HG02588 (cell line): ENCODE measurements around the gene PADI2.

Experiments
- ATAC-seq: cut with Tn5 transposase; IDR thresholded peaks from one replicate; pipeline ENCODE4 v1.9.1; 2021; ENCODE audit warnings: mild to moderate bottlenecking, moderate library complexity; ENCODE audit not compliant: unreplicated experiment

Gene PADI2

DNA sequence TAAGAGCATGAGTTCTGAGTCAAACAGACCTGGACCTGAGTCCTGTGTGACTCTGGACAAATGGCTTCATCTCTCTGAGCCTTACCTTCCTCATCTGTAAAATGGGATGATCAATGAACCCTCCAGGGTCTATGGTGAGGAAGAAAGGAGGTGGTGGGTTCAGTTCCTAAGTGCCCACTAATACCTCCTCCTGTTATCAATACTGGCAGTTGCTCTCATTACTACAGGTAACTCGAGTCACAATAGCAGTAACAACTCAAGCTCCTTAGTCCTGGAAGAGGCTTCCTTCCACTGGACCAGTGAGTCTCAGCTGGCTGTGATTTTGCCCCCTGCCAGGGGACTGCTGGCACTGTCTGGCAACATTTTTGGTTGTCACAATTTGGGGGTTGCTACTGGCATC, 2.6 kb downstream of the PADI2 start:
- no peak for ATAC-seq

DNA sequence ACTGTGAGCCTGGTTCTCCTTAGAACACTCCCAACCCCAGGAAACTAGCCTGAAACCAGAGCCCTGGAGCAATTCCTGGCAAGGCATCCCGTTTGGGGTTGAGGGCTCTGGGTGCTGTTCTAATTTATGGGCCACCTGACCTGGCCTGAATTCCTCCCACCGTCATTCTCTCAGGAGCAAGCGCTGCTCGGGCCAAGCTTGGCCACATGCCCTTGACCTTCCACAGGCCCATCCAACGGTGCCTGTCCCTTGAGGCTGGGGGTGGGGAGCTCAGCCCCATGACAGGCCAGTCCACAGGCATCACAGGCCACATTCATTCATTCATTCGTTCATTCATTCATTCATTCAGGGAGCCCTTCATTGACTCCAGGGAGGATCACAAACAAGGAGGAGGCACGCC, 5.3 kb downstream of the PADI2 start:
- no peak for ATAC-seq

DNA sequence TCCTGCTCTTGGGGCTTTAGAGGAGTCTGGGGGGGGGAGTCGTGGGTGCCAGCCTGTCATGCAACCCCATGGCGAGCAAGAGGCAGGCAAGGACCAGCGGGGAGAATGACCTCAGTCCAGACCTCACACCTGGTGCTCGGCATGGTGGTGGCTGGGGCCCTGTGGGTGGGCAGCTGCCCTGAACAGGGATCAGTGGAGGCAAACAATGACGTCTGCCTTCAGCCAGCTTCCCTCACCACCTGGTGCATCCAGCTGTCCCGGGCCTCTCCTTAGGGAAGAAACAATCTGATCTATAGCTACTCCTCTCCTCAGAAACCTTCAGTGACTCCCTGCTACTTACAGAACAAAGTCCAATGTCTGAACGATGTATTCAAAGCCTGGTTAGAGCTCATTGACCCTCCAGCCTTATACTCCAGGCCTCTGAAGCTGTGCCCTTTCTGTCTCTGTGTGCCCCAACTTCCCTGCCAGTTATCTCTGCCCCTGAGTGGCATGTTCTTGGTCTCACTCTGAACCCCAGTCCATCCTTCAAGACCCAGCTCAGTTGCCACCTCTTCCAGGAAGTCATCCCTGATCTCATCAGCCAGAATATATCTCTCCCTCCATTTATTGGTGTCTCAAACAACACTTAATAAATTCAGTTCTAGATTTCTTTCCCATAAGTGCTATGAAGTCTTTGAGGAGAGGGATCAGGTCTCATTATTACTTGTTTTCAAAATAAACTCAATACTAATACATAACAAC, 6.6 kb downstream of the PADI2 start:
- no peak for ATAC-seq

DNA sequence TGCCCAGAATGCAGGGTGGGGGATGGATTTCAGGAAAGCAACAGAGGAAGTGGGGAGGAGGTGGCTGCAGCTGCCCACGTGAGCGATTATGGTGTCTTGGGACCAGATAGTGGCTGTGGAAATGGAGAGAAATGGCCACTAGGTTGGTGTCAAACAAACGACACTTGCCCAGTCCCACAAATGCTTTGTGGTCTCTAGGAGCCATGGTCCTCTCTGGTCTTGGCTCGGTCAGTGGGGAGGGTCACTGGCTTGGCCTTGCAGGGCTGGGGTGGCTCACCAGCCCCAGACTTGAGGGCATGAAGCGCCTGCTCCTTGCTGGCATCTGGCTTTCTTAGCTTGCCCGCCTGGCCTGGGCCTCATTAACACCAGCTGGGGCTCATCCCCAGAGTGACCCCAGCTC, 7.2 kb downstream of the PADI2 start:
- no peak for ATAC-seq

DNA sequence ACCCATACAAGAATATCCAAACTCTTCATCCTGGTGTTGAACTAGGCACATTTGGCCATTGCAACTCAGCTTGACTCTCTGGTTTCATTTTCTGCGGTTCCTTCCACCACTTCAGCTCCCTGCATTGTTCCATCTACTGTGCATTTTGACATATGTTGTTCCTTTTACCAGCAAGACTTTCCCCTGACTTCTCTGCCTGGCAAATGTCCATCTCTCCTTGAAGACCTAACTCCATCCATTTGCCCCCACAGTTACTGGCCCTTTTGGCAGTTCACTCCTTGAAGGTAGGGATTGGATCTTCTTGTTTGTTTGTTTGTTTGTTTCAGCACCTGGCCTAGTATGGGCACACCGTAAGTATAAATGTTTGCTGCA, 8.7 kb downstream of the PADI2 start:
- no peak for ATAC-seq

DNA sequence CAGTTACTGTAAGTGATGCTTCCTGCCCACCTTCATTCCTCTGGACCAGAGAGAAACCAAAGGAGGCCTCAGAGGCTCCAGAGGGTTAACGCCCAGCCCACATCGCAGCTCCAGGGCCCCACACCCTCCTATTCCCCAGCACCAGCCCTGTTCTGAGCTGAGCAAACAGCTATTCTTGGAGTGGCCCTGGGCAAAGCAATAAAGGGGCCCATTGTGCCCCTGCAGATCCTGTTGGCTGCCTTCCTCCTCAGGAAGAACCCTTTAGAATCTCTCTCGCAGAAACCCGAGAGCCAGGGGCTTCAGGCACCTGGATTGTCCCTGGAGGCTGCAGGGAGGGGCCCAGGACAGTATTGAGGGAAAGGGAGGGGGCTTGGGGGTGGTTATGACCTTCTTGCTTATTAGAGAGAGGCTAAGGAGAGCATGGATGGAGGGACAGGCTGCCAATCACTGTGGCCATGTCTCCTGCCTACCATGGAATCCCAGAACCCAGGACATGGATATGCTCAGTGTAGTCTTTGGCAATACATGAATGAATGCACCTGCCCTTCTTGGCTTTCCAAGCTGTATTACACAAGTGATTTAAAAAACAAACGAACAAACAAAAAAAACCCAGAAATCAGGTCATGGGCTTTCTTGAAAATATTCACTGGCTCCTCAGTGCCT, 9.2 kb downstream of the PADI2 start:
- ATAC-seq, result no peak

DNA sequence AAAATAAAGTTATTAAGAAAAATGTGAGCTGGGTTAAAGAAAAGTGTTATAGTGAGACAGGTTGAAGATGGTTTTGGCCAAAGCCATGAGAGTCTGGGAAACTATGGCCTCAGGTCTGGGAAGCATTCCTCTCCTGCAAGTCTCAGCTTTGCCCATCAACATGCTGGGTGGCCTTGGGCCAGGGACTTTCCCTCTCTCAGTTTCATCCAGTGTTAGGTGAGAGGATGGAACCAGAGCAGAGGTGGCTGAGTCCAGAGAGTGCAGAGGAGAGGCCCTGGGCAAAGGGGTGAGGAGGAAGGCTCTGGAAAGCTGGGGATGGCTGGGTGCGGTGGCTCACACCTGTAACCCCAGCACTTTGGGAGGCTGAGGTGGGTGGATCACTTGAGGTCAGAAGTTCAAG, 10.5 kb downstream of the PADI2 start:
- ATAC-seq, result no peak

DNA sequence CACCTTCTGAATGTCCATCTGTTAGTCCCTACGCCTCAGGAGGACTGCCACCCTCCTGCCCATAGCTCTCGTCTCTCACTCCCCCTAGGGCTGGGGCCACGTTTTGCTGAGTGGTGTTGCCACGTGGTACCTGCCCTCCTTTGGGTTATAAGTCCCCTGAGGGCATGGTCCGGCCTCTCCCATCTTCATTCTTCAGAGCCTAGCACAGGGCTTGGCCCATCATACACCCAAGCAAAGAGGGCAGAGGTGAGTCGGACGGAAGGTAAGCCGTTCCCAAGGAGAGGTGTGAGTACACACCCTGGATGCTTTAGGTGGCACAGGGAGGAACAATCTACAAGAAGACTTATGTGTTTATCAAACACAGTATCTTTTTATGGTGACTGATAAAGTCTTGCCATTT, 10.9 kb downstream of the PADI2 start:
- no peak for ATAC-seq

DNA sequence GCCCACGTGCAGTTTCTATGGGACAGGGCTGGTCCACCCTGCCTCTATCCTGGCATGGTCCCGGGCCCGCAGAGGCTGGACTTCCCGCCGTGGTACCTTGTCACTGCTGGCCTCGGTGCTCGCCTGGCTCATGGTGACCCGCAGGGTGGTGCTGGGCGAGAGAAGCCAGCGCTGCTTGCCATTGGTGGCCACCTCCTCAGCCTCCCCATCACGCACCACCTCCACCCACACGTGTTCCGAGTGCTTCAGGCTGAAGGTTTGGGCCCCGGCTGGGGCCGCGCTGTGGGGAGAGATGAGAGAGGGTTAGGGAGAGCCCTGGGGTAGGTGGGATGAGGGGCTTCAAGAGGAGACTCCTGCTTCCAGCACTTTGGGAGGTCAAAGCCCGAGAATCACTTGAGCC, 14.5 kb downstream of the PADI2 start:
- no peak for ATAC-seq

DNA sequence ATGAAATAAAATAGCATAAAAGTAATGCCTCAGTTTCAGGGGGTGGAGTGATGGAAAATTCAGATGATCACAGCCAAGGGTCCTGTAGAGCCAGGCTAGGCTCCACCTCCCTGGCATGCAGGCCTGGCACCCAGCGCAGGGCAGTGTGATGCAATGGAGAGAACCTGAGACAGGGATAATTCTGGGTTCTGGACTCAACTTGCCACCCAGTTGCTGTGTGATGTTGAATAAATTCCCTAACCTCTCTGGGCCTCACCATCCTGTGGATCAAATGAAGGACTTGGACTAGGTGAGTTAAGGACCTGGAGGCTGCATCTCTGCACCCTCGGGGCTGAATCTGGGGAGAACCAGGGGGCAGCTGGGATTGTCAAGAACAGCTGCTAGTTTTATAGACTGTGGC, 17.0 kb downstream of the PADI2 start:
- no peak for ATAC-seq

DNA sequence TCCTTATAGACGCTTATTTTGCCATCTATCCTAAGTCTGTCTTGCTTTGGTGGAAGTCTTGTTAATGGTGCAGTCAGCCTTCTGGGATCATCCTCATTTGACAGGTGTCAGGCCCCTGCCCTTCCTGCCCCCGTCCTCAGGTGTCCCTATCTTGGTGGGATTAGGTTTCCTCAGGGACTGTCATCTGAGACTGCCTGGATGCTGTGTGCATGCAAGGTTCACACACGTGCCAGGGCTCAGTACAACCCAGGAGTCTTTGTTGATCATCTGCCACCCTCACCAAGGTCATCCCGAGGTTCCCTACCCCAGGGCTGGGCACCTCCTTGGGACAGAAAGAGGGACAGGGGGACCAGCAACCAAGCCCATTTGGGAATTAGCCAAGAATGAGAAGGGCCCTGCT, 18.0 kb downstream of the PADI2 start:
- ATAC-seq, result no peak

DNA sequence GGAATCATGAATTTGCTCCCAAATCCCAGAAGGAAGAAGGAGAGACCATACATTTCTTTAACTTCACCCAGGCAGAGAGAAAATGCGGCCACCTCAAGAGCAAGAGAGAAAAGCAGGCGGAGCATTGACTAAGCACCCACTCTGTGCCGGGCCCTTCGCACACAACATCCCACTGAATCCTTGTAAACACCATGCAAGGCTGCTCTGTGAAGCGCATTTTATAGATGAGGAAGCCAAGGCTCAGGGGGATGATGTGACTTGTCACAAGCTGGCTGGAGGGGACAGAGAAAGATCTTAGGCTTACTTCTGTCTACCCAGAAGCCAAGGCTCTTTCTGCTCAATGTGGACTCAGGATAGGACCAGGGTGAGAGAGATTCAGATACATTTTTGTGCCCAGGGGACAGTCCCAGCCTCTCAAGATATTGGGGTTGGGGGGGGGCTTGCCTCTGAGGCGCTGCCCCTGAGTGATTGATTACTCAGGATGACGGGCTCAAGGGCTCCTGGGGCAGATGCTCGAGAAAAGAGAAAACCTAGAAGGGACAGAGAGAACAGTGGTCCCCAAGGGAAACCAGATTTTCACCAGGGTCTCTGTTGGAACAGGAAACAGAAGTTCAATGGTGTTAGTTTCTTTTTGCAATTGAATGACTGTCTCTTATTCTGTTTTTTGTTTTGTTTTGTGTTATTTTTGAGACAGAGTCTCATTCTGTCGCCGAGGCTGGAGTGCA, 19.5 kb downstream of the PADI2 start:
- ATAC-seq, result no peak

DNA sequence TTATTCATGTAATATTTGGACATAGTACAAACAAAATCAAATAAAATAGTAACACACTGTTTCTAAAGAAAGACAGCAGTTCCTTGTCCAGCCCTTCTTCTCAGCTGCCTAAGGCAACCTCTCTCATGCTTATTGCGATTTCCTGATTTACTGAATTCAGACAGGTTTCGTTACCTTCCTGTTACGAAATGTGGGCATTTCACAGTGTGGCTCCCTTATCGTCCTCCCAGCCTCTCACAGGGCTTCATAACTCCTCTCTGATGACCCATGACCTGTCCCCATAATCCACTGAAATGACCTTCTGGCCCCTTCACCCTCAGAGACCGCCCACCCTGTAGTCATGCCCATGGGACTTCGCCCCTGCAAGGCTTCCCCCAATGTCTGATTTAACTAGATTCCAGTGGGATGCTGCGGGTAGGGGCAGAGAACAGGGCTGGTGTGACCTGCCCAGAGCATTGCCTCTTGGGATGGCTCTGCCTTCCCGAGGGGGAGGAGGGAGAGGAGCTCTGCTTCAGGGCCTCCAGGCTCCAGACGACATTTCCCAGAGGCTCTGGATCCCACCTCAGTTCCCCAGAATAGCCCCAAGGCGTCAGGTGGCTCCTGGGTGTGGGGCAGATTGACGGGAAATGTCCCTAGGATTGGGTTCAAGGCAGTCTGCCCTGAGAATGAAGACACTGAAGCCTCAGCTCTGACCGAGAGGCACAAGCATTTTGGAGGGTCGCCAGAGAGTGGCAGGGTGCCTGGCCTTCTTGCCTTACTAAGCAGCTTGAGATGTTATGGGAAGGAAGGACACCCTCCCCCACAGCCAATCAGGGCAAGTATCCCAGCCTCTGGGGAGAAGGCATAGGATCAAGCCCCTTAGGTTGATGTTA, 20.6 kb downstream of the PADI2 start:
- ATAC-seq, result no peak

DNA sequence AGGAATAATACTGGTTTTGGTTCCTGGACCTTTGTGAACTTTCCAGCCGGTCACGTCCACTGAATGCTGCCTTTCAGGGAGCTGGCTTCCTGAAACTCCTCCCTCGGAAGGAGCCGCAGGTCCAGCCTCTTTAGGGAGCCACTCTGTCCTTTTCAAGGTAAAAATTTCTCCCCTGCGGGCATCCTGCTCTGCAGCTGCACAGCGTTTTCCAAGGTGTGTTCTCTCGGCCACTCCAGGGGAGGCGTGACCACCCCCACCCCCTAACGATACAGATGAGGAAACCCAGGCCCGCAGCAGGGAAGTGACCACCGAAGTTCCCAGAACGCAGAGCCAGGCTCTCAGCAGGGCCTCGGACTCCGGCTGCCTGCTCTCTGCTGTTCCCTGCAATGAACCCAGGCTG, 21.5 kb downstream of the PADI2 start:
- no peak for ATAC-seq

DNA sequence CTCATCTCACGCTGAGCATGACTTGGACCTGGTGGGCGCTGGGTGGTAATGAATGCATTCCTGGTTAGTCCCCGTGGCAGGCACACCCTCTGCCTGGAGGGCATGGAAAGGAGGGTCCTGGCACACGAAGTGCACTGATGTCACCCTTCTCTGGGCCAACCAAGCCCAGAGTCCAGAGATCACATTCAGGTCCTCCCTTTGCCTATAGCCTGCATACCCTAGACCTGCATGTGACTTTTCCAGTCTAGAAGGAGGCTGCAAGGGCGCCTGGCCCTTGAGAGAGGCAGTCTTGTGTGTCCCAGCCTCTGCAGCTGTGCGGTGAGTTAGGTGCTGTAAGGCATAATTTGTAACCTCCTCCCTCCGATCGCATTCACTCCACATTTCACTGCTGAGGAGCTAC, 22.1 kb downstream of the PADI2 start:
- ATAC-seq, result no peak

DNA sequence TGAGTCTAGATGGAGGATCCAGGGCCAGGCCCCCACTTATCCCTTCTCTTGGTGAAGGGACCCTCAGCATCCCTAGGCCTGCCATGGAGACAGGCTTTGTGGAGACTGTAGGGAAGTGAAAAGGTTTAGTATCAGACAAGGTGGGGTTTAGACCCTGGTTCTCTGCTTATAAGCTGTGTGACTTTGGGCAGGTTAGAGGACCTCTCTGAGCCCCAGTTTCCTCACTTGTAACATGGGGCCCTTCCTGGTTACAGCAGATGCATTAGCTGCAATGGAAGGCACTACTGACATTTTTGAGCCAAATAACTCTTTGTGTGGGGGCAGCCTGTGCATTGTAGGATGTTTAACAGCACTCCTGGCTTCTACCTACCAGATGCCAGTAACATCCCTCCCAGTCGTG, 22.7 kb downstream of the PADI2 start:
- no peak for ATAC-seq

DNA sequence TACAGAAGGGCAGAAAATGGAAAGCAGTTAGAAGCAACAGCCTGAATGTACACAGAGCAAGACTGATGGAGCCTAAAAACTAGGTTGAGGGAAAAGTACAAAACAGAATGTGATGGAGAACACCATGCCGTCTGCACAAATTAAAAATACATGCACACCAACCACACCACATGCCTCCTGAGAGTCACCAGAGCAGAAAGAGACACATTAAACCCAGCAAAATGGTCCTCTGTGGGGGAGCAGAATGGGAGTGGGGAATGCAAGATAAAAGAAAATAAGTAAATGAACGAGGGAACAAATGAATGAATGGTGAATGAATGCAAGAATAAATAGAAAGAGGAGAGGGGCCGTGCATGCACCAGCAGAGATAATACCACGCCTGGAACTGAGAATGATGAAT, 24.1 kb downstream of the PADI2 start:
- no peak for ATAC-seq

DNA sequence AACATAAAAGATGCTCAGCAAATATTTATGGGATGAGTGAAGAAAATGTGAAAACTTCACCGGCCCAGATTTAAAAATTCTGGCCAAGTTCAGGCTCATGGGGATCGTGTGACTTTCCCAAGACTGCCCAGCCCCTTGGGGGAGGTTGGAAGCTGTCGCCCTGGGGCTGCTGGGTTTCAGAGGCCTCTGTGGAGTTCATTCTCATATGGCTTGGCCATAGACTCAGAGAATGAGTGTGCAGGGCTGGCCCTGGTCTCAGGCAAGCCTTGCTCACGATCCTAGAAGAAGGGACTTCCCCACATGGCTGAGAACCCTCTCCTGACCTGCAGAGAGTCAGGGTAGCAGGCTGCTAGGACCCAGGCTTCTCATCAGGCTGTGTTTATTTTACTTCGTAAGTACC, 24.6 kb downstream of the PADI2 start:
- ATAC-seq, result peak; percentile 64

DNA sequence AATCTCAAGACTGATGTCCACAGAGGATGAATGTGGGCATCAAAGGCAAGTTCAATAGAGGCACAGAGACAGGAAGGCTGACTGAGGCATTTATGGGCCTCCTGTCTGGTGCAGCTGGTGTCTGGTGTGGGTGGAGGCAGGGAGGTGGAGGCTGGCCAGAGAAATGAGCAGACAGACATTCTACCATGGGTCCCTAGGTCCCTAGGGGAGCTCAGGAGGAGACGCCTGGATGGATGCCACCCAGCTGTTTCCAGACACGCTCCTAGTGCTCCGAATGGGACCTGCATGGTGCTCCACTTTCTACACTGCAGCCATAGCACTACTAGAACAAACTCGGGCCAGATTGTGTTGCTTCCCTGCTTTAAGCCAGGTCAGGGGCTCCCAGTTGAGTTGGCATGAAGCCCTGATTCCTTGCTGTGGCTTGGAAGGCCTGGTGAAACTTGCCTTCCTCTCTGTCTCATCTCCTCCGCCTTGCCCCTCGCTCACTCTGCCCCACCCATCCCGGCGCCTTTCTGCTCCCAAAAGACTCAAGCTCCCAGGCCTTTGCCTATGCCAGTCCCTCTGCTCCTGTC, 25.3 kb downstream of the PADI2 start:
- no peak for ATAC-seq

DNA sequence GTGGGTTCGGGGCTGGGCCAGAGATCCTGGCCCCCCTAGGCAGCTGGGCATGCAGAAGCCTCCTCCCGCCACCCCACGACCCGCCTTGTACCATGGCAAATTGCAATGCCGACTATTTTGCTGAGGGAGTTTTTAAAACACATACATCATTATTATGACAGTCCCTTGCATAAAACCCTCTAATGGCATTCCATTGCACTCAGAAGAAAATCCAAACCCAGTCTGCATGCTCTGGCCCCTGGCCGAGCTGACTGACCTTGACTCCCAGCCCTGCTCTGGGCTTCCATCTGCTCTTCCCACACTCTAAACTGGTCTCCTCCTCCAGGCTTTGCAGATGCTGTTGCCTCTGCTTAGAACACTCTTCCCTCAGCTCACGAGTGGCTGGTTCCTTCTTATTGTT, 28.0 kb downstream of the PADI2 start:
- no peak for ATAC-seq

DNA sequence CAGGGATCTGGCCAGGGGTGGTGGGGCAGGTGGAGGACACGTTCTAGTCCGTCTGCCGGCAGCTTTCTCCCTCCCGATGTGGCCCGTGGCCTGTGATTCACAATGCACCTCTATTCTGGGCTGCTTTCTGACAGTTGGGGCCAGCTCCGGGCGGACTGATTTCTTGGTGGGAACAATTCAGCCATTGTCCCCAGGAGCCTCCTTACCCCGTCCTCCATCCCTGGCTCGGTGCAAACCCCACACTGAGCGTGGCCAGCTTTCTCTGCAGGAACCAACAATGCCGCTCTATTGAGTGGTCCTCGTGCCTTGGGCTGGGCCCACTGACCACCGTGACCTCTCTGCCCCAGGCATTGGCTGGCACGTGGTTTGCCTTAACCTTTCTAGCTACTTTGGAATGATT, 29.7 kb downstream of the PADI2 start:
- no peak for ATAC-seq
